BJ (cell line): ENCODE results near the gene CSNK1G2. TPM values are rescaled to one million over a fixed set of nuclear protein-coding genes. Genes with fewer than 3 reads are reported as not detected.

Source experiments
- CTCF ChIA-PET: fragments of 350-600 bp; formaldehyde crosslinking; extraction: SDS; loops from one replicate; lab custom pipeline; 2021; ENCODE audit warnings: antibody characterized with exemption, inconsistent platforms; lab: Yijun Ruan, JAX
- POLR2A ChIA-PET: fragments of 300-600 bp; sonication (Branson Sonifier 250); formaldehyde crosslinking; extraction: SDS; loops from one replicate; lab custom pipeline; 2021; ENCODE audit warnings: antibody characterized with exemption; lab: Charles Lee
- DNase-seq: peaks from one replicate; pipeline ENCODE4 v3.0.0-alpha.2; 2011; ENCODE audit warnings: low read depth
- H3K27me3 ChIP-seq: 2 replicates; pipeline ENCODE4 v1.6.0; 2011; ENCODE audit warnings: low read length; ENCODE audit not compliant: control insufficient read depth, insufficient read depth
- H3K36me3 ChIP-seq: 2 replicates; pipeline ENCODE4 v1.5.1; 2011; ENCODE audit warnings: low read length; ENCODE audit not compliant: control insufficient read depth, insufficient read depth
- H3K4me3 ChIP-seq: 2 replicates; pipeline ENCODE4 v1.5.1; 2011; ENCODE audit warnings: low read depth, mild to moderate bottlenecking, control low read depth, low read length
- CTCF ChIP-seq: IDR thresholded peaks from 2 replicates; pipeline ENCODE4 v1.5.1; 2011; ENCODE audit warnings: low read depth, mild to moderate bottlenecking, control low read depth, inconsistent platforms, low read length, moderate library complexity; ENCODE audit not compliant: insufficient read depth
- polyA plus RNA-seq: library from polyadenylated mRNA; depleted of rRNA; stranded (reverse); fragments of >200 nt; gene quantifications from 2 replicates; pipeline ENCODE4 v1.2.3, GENCODE V29; 2011

Gene CSNK1G2
- polyA plus RNA-seq, 1 experiment: 48.1 TPM

DNA sequence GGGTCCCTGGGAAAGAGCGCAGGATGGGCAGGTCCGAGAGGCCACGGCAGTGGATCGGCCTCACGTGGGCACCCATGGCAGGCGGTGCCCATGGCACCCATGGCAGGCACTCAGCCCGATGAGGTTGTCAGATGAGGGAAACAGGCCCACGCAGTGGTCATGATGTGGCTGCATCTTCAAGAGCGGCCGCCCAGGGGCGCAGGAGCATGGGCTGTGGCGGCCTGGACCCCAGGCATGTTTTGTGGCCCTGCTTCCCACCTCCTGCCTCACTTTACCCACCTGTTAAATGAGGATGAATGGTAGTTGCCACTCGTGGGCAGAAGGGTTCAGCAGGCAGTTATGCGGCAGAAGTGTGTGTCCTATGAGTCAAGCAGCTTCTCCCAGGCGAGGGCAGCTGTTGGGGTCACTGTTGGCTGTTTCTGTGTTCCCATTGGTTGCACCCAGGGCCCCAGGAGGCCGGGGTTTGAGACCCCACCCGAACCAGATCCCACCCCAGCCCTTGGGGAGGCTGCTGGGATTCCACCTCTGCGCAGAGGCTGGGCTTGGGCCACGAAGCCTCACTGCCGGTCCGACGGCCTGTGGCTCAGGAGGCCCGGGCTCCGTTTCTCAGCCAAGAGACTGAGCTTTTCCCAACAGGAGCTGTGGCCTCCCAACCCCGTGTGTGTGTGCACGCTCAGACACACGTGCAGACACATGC, 30.0 kb downstream of the CSNK1G2 start:
- H3K36me3 ChIP-seq: peaks cover 10% of the 10 kb centered on the region
- DNase-seq: no peak
- H3K27me3 ChIP-seq: no peaks in the 10 kb centered on the region
- no peak overlapping the region for H3K4me3 ChIP-seq
- CTCF ChIA-PET: interaction anchor here (0.9 kb wide), 1 partner anchor 123 kb away, joined by 3 read pairs; no protein-coding TSS in a partner anchor
- no peak for TF ChIP-seq CTCF
- POLR2A ChIA-PET: no interaction called here

DNA sequence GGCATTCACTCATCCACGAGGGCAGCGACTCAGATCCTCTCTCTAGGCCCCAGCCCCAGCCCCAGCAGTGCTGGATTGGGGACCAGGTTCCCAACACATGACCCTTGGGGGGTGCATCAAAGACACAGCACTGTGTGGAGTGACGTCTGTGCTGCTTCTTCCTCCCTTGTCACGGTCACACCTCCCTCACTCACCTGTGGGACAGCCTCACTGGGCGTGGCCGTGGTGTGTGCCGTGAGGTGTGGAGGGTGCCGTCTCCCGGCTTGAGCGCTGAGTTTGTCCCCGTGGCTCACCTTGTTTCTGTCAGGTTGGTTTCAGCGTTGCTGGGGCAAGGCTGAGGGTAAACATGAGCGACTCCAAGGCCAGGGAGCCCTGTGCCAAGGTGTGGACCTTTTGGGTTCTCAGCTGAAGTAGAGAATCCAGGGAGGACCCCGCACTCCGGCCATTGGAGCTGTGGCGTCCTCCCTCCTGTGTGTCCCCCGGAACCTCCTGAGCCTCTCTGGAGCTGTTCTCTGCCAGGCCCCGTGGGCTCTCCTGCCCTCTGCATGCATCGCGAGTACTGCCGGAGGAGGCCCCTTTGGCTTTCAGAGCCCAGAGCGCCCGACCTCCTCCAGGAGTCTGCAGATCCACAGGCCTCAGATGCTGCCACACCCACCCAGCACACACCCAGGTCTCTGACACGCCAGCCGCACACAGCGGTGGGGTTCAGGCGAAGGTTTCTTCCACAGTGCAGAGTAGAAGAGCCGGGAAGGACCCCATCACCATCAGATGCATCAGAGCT, 33.6 kb downstream of the CSNK1G2 start:
- H3K4me3 ChIP-seq: no peak overlapping the region
- no peak for TF ChIP-seq CTCF
- peaks cover 20% of the 10 kb centered on the region for H3K36me3 ChIP-seq
- ChIA-PET CTCF (interaction anchor here (0.9 kb wide), 1 partner anchor 12 kb away, joined by 3 read pairs; no protein-coding TSS in a partner anchor), POLR2A (no interaction called here)
- H3K27me3 ChIP-seq: no peaks in the 10 kb centered on the region
- DNase-seq: no peak

GRCh38 chr19:1975162-1975480, 34.1 kb downstream of the CSNK1G2 start:
- DNase-seq: no peak
- Histone ChIP-seq H3K36me3 (peaks cover 20% of the 10 kb centered on the region), H3K27me3 (no peaks in the 10 kb centered on the region), H3K4me3 (no peak overlapping the region)
- no peak for TF ChIP-seq CTCF
- ChIA-PET POLR2A (no interaction called here), CTCF (interaction anchor here (0.8 to 1.3 kb wide), 2 partner anchors 13 to 47 kb away, joined by 3 to 4 read pairs; no protein-coding TSS in a partner anchor)

DNA sequence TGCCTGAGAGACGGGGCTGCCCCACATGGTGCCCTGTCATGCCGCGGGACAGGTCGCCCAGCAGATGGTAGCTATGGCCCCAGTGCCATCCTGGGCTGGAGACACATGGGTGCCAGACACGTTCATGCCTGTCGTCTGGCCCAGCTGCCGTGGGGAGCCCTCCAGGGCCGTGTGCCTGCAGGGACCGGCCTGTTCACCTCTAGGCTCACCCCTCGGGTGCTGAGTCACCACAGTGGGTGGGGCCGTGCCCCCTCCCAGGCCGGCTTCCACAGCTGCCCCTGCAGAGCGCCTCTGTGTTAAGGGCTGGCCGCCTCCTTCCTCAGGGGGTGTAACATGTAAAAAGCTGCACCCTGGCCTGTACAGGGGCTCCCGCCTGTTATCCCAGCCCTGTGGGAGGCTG, 36.1 kb downstream of the CSNK1G2 start:
- H3K36me3 ChIP-seq: peaks cover 22% of the 10 kb centered on the region
- no peaks in the 10 kb centered on the region for H3K27me3 ChIP-seq
- no peak for DNase-seq
- ChIA-PET CTCF (interaction anchor here (0.9 kb wide), 1 partner anchor 25 kb away, joined by 3 read pairs; no protein-coding TSS in a partner anchor), POLR2A (no interaction called here)
- no peak for TF ChIP-seq CTCF
- no peak overlapping the region for H3K4me3 ChIP-seq

DNA sequence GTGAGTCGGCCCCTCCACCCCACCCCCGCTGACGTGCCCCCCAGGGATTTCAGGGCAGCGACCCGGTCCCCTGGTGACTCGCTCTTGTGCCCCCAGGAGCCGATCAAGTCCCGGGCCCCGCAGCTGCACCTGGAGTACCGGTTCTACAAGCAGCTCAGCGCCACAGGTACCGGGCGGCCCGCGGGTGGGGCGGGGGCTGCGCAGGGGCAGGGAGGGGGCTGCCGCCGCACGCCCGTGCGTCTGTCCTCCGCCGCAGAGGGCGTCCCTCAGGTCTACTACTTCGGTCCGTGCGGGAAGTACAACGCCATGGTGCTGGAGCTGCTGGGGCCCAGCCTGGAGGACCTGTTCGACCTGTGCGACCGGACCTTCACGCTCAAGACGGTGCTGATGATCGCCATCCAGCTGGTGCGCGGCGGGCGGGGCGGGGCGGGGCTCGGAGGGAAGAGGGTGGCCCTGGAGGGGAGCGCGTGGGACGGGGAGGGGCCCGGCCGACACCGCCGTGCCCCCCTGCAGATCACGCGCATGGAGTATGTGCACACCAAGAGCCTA, 37.4 kb downstream of the CSNK1G2 start:
- ChIA-PET CTCF (no interaction called here), POLR2A (no interaction called here)
- no peak for TF ChIP-seq CTCF
- Histone ChIP-seq H3K4me3 (no peak overlapping the region), H3K27me3 (no peaks in the 10 kb centered on the region), H3K36me3 (peaks cover 26% of the 10 kb centered on the region)
- DNase-seq: no peak
